Activated CD4-positive, alpha-beta memory T cell treated with anti-CD3 and anti-CD28 coated beads for 36 hours (primary cell): Measurements from ENCODE around the gene SLC41A2. TPM values are rescaled to one million over a fixed set of nuclear protein-coding genes. Genes with fewer than 3 reads are reported as not detected.

ENCODE experiments used
- CTCF ChIA-PET: fragments of 350-600 bp; sonication (Branson Sonifier 250); formaldehyde crosslinking; loops from one replicate; lab custom pipeline; 2021; ENCODE audit warnings: antibody characterized with exemption, inconsistent platforms; lab: Charles Lee
- POLR2A ChIA-PET: fragments of 350-600 bp; sonication (Branson Sonifier 250); formaldehyde crosslinking; loops from one replicate; lab custom pipeline; 2021; ENCODE audit warnings: antibody characterized with exemption; lab: Charles Lee
- DNase-seq: peaks from one replicate; pipeline ENCODE4 v3.0.0-alpha.2; 2020
- H3K27ac Mint-ChIP-seq: one replicate; pipeline ENCODE4 v1.8.0; 2021; ENCODE audit warnings: mixed read lengths
- H3K27me3 Mint-ChIP-seq: one replicate; pipeline ENCODE4 v1.8.0; 2021; ENCODE audit warnings: mixed read lengths
- H3K36me3 Mint-ChIP-seq: one replicate; pipeline ENCODE4 v1.8.0; 2021; ENCODE audit warnings: mixed read lengths
- H3K4me1 Mint-ChIP-seq: one replicate; pipeline ENCODE4 v1.8.0; 2021; ENCODE audit warnings: low read depth, mixed read lengths
- H3K4me3 Mint-ChIP-seq: one replicate; pipeline ENCODE4 v1.8.0; 2021; ENCODE audit warnings: mild to moderate bottlenecking, mixed read lengths
- H3K9me3 Mint-ChIP-seq: one replicate; pipeline ENCODE4 v1.8.0; 2021; ENCODE audit warnings: mixed read lengths
- intact Hi-C: fragments of 100-400 bp; cut with micrococcal nuclease; formaldehyde crosslinking; loops from one replicate; pipeline ENCODE4 v1.15.1; 2023
- total RNA-seq, 2 experiments: library from RNA; stranded (reverse); gene quantifications; one replicate each; pipeline ENCODE4 v1.2.3, GENCODE V29; 2021

The SLC41A2 gene, protein sequence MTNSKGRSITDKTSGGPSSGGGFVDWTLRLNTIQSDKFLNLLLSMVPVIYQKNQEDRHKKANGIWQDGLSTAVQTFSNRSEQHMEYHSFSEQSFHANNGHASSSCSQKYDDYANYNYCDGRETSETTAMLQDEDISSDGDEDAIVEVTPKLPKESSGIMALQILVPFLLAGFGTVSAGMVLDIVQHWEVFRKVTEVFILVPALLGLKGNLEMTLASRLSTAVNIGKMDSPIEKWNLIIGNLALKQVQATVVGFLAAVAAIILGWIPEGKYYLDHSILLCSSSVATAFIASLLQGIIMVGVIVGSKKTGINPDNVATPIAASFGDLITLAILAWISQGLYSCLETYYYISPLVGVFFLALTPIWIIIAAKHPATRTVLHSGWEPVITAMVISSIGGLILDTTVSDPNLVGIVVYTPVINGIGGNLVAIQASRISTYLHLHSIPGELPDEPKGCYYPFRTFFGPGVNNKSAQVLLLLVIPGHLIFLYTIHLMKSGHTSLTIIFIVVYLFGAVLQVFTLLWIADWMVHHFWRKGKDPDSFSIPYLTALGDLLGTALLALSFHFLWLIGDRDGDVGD
- 1 to 10 TPM; 7.6 to 7.7 TPM for total RNA-seq

DNA sequence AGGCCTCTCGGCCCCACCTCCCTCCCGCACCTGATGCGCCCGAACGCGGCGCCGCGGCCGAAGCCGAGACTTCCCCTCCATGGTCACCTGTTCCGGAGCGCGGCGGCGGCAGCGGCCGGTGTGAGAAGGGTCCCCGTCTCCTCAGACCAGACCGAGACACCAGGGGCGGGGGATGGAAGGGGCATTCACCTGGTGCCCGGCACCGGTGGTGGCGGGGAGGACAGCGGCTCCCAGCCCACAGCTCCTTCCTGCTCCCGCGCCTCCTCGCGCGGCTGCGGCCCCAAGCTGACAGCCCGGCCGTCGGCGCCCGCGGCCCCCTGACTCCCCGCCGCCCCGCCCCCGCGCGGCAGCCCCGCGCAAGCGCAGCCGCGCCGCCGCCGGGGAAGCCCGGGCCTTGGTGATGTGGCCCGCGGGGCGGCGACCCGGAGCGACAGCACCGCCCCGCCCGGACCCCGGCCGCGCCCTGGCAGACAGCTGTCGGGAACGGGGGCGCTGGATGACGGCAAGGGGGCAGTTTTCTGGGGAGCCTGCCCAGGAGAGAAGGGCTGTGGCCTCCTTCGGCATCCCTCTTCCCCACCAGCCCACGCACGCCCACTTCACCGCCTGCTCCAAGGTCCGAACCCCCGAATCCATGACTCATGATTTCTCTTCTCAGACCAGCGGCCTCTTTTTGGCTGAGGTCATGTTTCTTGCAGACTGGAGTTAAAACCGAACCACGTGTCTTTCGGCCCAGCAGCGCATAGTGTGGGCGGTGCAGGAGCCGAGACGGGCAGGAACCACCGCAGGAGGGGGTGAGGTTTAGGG lies at the start of gene SLC41A2:
SLC41A2 (minus strand) TSS at position 290 of the 804 bp plus-strand sequence. CDS start 29,763 bp downstream, outside the sequence.
- DNase-seq = peak; percentile 88
- peak within 1 kb of the TSS; percentile 77 for H3K27ac Mint-ChIP-seq
- H3K9me3 Mint-ChIP-seq = no peaks in the 10 kb centered on the region
- POLR2A ChIA-PET = interaction anchor here (0.9 to 2.4 kb wide), 6 partner anchors 27 to 195 kb away, joined by 3 to 12 read pairs (median 4); partner anchors contain the start of gene NOPCHAP1
- peaks cover 25% of the 10 kb centered on the region for H3K4me1 Mint-ChIP-seq
- intact Hi-C loops = loop anchor here (1.0 to 10.0 kb wide), 11 partner anchors 29 to 671 kb away; partner anchors contain the start of genes APPL2, CHST11, NOPCHAP1 and WASHC4
- H3K4me3 Mint-ChIP-seq = peak within 1 kb of the TSS; percentile 86
- H3K36me3 Mint-ChIP-seq = no peaks in the 10 kb centered on the region
- CTCF ChIA-PET = interaction anchor here (0.7 to 1.7 kb wide), 10 partner anchors 10 to 576 kb away, joined by 3 to 11 read pairs (median 4); no protein-coding TSS in a partner anchor
- peaks cover 2% of the 10 kb centered on the region for H3K27me3 Mint-ChIP-seq

DNA sequence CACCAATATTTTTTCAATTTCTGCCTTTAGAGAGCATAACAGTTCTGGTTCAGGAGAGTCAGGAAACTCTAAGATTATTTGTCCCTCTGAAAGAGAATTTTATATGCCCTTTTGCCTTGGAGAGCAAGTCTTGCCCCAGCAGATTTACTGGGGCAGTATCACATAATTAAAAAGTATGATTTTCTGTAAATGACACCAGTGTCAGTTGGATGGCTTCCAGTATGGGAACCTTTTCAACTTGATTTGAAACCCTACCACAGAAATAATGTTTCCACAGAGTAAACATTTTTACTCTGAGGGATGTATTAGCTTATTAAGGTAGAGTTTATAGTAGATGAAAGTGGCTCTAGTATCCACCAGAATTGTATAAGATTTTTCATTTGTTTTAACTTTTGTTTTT lies 43.4 kb upstream of the SLC41A2 start:
- Mint-ChIP-seq H3K36me3 (peaks cover 86% of the 10 kb centered on the region), H3K4me1 (no peaks in the 10 kb centered on the region), H3K27me3 (no peaks in the 10 kb centered on the region), H3K9me3 (peaks cover 17% of the 10 kb centered on the region), H3K4me3 (no peak overlapping the region), H3K27ac (no peak overlapping the region)
- intact Hi-C loops = no loop called here
- POLR2A ChIA-PET = interaction anchor here (0.5 to 0.6 kb wide), 2 partner anchors 20 to 94 kb away, joined by 3 to 4 read pairs; no protein-coding TSS in a partner anchor
- CTCF ChIA-PET = interaction anchor here (0.6 kb wide), 1 partner anchor 223 kb away, joined by 3 read pairs; no protein-coding TSS in a partner anchor
- DNase-seq = no peak

DNA sequence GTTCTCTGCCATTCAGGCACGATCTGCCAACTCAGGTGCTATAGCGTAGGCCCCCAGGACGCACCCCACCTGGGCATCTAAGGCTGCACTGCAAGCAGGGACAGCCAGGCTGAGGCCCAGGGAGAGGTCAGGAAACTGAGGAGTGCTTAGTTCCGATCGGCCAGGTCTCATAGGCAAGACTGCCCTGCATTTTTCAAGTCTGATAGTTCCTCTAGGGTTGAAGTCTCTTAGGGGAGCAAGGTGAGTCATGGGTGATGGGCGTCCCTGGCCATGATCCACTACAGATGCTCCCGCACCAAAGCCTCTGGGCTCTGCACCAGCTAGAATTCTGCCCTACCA lies 41.2 kb upstream of the SLC41A2 start:
- Mint-ChIP-seq H3K4me3 (no peak overlapping the region), H3K27me3 (no peaks in the 10 kb centered on the region), H3K27ac (no peak overlapping the region), H3K36me3 (peaks cover 86% of the 10 kb centered on the region), H3K9me3 (peaks cover 17% of the 10 kb centered on the region), H3K4me1 (no peaks in the 10 kb centered on the region)
- ChIA-PET POLR2A (no interaction called here), CTCF (no interaction called here)
- intact Hi-C loops = no loop called here
- no peak for DNase-seq

DNA sequence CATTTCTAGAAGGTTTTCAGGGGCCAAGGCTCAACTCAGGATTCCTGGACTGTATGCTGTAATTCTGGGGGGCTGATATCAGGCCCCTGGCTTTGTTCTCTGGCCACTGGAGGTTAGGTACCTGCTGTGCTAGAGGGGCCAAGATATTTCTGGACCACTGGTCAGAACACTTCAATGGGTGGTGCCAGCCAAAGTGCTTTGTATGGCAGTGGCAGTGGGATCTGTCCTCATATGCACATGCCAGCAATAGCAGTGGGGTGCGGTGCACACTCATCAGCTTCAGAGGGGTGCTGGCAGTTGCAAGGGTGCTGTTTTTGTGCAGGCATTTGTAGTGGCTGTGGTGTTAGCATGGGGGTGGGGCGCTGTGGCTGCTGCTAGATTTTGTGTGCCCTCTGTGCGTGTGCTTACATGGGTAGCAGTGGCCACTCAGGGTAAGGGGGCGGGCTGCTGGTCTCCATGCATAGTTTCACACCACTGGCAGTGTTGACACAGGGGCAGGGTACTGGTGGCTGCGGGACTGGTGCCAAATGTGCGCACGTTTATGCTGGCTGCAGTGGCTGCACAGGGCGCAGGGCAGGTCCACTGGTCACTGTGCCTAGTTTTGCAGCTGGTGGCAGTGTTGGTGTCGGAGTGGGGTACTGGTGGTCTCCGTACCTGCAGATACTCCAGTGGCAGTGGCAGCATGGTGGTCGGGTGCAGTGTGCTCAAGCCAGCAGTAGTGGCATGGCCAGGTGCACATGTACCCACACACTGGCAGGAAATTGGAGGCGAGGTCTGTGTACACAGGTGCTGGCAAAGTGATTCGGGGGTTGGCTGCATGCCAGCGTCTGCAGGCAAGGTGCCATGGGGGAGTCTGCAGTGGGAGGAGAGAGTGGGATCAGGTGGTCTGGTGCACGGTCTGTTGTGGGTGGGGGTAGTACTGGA lies 40.6 kb upstream of the SLC41A2 start:
- H3K36me3 Mint-ChIP-seq = peaks cover 85% of the 10 kb centered on the region
- intact Hi-C loops = no loop called here
- peaks cover 17% of the 10 kb centered on the region for H3K9me3 Mint-ChIP-seq
- H3K4me1 Mint-ChIP-seq = no peaks in the 10 kb centered on the region
- ChIA-PET POLR2A (no interaction called here), CTCF (no interaction called here)
- H3K27ac Mint-ChIP-seq = no peak overlapping the region
- H3K27me3 Mint-ChIP-seq = no peaks in the 10 kb centered on the region
- DNase-seq = no peak
- no peak overlapping the region for H3K4me3 Mint-ChIP-seq

DNA sequence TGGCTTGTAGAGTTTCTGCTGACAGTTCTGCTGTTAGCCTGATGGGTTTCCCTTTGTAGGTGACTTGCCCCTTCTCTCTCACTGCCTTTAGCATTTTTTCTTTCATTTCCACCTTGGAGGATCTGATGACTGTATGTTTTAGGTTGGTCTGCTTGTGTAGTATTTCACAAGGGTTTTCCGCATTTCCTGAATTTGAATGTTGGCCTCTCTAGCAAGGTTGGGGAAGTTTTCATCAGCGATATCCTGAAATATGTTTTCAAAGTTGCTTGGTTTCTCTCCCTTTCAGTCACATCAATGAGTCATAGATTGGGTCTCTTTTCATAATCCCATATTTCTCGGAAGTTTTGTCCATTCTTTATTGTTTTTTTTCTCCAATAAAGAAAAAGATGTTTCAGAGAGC lies 39.5 kb upstream of the SLC41A2 start:
- POLR2A ChIA-PET = no interaction called here

DNA sequence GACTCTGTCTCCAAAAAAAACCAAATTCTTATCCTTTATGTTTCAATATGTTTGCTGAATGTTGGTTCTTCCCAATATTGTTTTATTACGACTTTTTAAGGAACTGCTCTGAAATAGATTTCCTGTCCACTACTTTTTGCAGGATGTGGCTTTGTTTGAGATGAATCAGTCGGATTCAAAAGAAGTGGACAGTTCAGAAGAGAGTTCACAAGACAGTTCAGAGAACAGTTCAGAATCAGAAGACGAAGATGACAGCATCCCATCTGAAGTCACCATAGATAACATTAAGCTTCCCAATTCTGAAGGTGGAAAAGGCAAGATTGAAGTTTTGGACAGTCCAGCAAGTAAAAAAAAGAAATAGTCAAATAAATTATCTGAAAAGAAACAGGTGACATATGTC lies 36.2 kb upstream of the SLC41A2 start:
- Mint-ChIP-seq H3K27me3 (no peaks in the 10 kb centered on the region), H3K27ac (no peak overlapping the region), H3K9me3 (no peaks in the 10 kb centered on the region), H3K4me1 (peaks cover 19% of the 10 kb centered on the region), H3K36me3 (peaks cover 82% of the 10 kb centered on the region), H3K4me3 (no peak overlapping the region)
- intact Hi-C loops = no loop called here
- ChIA-PET CTCF (no interaction called here), POLR2A (no interaction called here)
- DNase-seq = no peak

More for the DNA sequence above, 39.5 kb upstream of the SLC41A2 start:
- Mint-ChIP-seq H3K27me3 (no peaks in the 10 kb centered on the region), H3K4me1 (no peaks in the 10 kb centered on the region), H3K4me3 (no peak overlapping the region), H3K9me3 (peaks cover 17% of the 10 kb centered on the region), H3K36me3 (peaks cover 85% of the 10 kb centered on the region), H3K27ac (no peak overlapping the region)
- no peak for DNase-seq
- CTCF ChIA-PET = no interaction called here
- intact Hi-C loops = no loop called here

DNA sequence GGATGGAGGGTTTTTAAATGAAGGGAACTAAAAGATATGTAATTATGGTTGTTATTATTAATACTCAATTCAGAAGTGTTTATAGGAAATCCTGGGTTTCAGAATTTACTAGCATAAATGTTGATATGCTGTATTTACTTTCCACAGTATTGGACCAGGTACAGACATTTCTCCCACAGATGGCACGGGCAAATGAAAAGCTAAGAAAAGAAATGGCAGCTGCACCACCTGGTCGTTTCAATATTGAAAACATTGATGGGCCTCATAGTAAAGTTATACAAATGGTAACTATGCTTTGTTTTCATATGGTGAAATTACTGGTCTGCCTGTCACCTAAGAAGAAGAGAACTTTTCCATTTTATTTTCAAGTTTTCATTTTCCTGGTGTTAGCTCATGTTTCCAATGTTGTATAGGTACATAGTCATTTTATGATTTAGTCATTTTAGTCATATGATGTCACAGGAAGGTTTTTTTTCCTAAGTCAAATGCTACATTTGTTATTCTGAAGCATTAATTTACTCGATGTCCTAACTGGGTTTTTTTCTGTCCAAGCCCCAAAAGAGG lies 33.6 kb upstream of the SLC41A2 start:
- Mint-ChIP-seq H3K27me3 (no peaks in the 10 kb centered on the region), H3K4me3 (no peak overlapping the region), H3K4me1 (peaks cover 34% of the 10 kb centered on the region), H3K27ac (no peak overlapping the region), H3K9me3 (no peaks in the 10 kb centered on the region), H3K36me3 (peaks cover 73% of the 10 kb centered on the region)
- ChIA-PET POLR2A (interaction anchor here (0.7 kb wide), 1 partner anchor 32 kb away, joined by 3 read pairs; no protein-coding TSS in a partner anchor), CTCF (interaction anchor here (1.0 kb wide), 1 partner anchor 62 kb away, joined by 3 read pairs; no protein-coding TSS in a partner anchor)
- intact Hi-C loops = no loop called here
- DNase-seq = no peak

DNA sequence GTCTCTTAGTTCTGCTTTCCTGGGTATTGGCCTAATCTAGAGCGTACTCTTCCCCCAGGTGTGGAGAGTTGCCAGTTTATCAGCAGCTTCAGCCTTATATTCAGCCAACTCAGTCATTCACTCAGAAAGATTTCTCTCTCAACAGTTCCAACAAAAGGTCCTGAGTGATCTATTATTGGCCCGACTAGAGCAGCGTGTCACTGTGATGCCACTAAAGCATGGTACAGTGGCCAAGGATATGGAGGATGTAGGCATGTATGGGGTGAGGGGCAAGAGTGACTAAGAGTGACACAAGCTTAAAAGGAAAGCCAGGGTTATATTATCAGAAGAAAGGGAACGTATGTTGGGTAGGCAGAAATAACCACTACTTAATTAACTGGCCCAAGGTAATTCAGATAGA lies 32.9 kb upstream of the SLC41A2 start:
- Mint-ChIP-seq H3K4me1 (peaks cover 34% of the 10 kb centered on the region), H3K9me3 (no peaks in the 10 kb centered on the region), H3K27ac (no peak overlapping the region), H3K27me3 (no peaks in the 10 kb centered on the region), H3K36me3 (peaks cover 69% of the 10 kb centered on the region), H3K4me3 (no peak overlapping the region)
- DNase-seq = no peak
- POLR2A ChIA-PET = no interaction called here
- intact Hi-C loops = no loop called here
- CTCF ChIA-PET = no interaction called here

DNA sequence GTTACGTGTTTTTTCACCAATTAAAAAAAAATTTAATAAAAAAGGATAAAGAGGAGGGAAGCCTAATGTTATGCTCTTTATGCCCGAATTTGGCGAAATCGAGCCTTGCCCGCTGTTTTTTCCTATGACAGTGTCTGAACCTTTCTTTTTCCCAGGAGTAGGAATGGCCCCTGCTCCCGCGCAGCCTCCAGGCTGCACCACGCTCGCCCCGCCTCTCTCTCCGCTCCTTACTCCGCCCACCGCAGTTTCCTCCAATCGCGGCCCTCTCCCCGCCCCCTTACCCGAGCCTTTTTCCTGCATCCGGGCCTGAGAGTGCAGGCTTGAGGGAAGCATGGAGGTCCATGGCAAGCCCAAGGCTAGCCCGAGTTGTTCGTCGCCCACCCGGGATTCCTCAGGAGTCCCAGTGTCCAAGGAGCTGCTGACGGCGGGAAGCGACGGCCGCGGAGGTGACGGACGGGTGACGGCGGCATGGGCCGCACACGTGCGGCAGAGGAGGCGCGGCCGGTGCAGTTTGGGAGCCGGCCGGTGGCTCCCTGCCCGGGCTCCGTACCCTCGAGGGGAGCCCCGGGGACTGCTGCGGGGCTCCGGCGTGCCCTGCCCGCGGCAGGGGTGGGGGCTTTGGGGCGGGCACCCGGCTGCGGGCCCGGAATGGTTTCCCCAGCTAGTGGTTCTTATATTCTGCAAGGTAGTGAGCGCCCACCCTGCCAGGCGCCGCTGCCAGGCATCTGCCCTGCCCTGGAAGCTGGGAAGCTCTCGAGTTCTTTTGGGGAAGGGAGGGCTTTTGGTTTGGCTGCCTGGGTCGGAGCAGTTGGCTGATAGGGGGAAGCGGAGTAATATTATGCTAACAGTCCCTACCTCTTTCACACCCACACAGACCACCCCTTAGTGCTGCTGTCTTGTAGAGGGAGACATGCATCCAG lies 28.2 kb upstream of the SLC41A2 start, which contains the start of gene NOPCHAP1:
NOPCHAP1 (plus strand) TSS at position 295 of the 920 bp plus-strand sequence; CDS start at position 332, 37 bp downstream.
- Mint-ChIP-seq H3K4me3 (peak within 1 kb of the TSS; percentile 77), H3K36me3 (peaks cover 33% of the 10 kb centered on the region), H3K27ac (peak within 1 kb of the TSS; percentile 59), H3K4me1 (peaks cover 28% of the 10 kb centered on the region), H3K9me3 (no peaks in the 10 kb centered on the region), H3K27me3 (peaks cover 3% of the 10 kb centered on the region)
- intact Hi-C loops = loop anchor here (2.0 to 5.0 kb wide), 5 partner anchors 27 to 304 kb away; partner anchors contain the start of gene SLC41A2
- ChIA-PET CTCF (interaction anchor here (1.0 to 1.4 kb wide), 4 partner anchors 27 to 605 kb away, joined by 3 to 5 read pairs (median 4); no protein-coding TSS in a partner anchor), POLR2A (interaction anchor here (1.7 kb wide), 1 partner anchor 28 kb away, joined by 12 read pairs; the partner anchor contains the start of gene SLC41A2)
- peak; percentile 91 for DNase-seq

DNA sequence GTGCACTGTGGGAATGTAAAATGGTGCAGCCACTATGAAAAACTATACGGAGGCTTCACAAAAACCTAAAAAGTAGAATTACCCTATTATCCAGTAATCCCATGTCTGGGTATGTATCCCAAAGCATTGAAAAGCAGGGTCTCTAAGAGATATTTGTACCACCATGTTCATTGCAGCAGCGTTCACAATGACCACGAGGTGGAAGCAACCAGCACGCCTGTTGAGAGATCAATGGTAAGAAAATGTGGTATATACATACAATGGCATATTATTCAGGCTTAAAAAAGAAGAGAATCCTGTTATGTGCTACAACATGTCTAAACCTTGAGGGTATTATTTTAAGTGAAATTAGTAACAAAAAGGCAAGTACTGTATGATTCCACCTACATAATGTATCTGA lies 27.1 kb upstream of the SLC41A2 start:
- CTCF ChIA-PET = interaction anchor here (1.0 to 1.2 kb wide), 2 partner anchors 26 to 604 kb away, joined by 3 read pairs; no protein-coding TSS in a partner anchor
- H3K27me3 Mint-ChIP-seq = peaks cover 3% of the 10 kb centered on the region

More for the DNA sequence above, 27.1 kb upstream of the SLC41A2 start:
- DNase-seq = no peak
- POLR2A ChIA-PET = no interaction called here
- intact Hi-C loops = loop anchor here (5.0 kb wide), 2 partner anchors 67 to 303 kb away; no protein-coding TSS in a partner anchor
- no peaks in the 10 kb centered on the region for H3K9me3 Mint-ChIP-seq
- peak overlapping the region; percentile 77 for H3K4me3 Mint-ChIP-seq
- H3K4me1 Mint-ChIP-seq = peaks cover 21% of the 10 kb centered on the region
- no peak overlapping the region for H3K27ac Mint-ChIP-seq
- H3K36me3 Mint-ChIP-seq = peaks cover 24% of the 10 kb centered on the region
